AG04450 (cell line): ENCODE results near the gene PER2. TPM values are rescaled to one million over a fixed set of nuclear protein-coding genes. Genes with fewer than 3 reads are reported as not detected.

ENCODE experiments used
- CTCF ChIA-PET: fragments of 300-600, 350-600 bp; formaldehyde crosslinking; extraction: SDS; loops from one replicate; lab custom pipeline; 2022; ENCODE audit warnings: antibody characterized with exemption, inconsistent platforms; lab: Charles Lee
- POLR2A ChIA-PET: fragments of 350-600 bp; formaldehyde crosslinking; extraction: SDS; loops from one replicate; lab custom pipeline; 2021; ENCODE audit warnings: antibody characterized with exemption, inconsistent platforms; lab: Yijun Ruan, JAX
- DNase-seq: peaks from one replicate; pipeline ENCODE4 v3.0.0-alpha.2; 2011; ENCODE audit warnings: low read depth, low spot score
- H3K27ac ChIP-seq: one replicate; pipeline ENCODE4 v1.5.1; 2012; ENCODE audit warnings: low read depth, low read length, control low read depth
- H3K27me3 ChIP-seq: one replicate; pipeline ENCODE4 v1.6.0; 2012; ENCODE audit warnings: low read length; ENCODE audit not compliant: control insufficient read depth, insufficient read depth
- H3K4me3 ChIP-seq: 2 replicates; pipeline ENCODE4 v1.5.1; 2011; ENCODE audit warnings: mild to moderate bottlenecking, low read depth, low read length, control low read depth
- H3K9me3 ChIP-seq: 2 replicates; pipeline ENCODE4 v1.5.1; 2012; ENCODE audit warnings: low read length; ENCODE audit not compliant: control insufficient read depth, insufficient read depth
- CTCF ChIP-seq: IDR thresholded peaks from 2 replicates; pipeline ENCODE4 v1.5.1; 2011; ENCODE audit warnings: low read depth, low read length, control low read depth, inconsistent platforms
- polyA plus RNA-seq: library from polyadenylated mRNA; depleted of rRNA; stranded (reverse); fragments of >200 nt; gene quantifications from 2 replicates; pipeline ENCODE4 v1.2.3, GENCODE V29; 2011

Gene PER2
- polyA plus RNA-seq, 1 experiment: 1.9 TPM

- no peak overlapping the region for H3K4me3 ChIP-seq
- POLR2A ChIA-PET: no interaction called here
Measured at GRCh38 chr2:238265605-238266004, 22.8 kb downstream of the PER2 start.

GRCh38 chr2:238264072-238264460 lies 24.3 kb downstream of the PER2 start:
- no peak for TF ChIP-seq CTCF

More at GRCh38 chr2:238265605-238266004, 22.8 kb downstream of the PER2 start:
- no peak for TF ChIP-seq CTCF
- Histone ChIP-seq H3K9me3 (no peaks in the 10 kb centered on the region), H3K27ac (no peak overlapping the region), H3K27me3 (no peaks in the 10 kb centered on the region)
- CTCF ChIA-PET: interaction anchor here (1.0 to 3.5 kb wide), 4 partner anchors 10 to 408 kb away, joined by 4 to 50 read pairs (median 10); partner anchors contain the start of gene RAMP1
- no peak for DNase-seq

GRCh38 chr2:238263204-238264071 lies 25.0 kb downstream of the PER2 start:
- H3K4me3 ChIP-seq: no peak overlapping the region
- peak; percentile 88 for DNase-seq
- no peaks in the 10 kb centered on the region for H3K27me3 ChIP-seq
- no peaks in the 10 kb centered on the region for H3K9me3 ChIP-seq
- ChIA-PET POLR2A (interaction anchor here (0.6 to 1.1 kb wide), 3 partner anchors 27 to 405 kb away, joined by 3 to 4 read pairs (median 3); partner anchors contain the start of gene SCLY), CTCF (interaction anchor here (0.6 to 3.5 kb wide), 58 partner anchors 9 to 518 kb away, joined by 3 to 50 read pairs (median 4); partner anchors contain the start of genes RAMP1 and SCLY)
- H3K27ac ChIP-seq: no peak overlapping the region
- TF ChIP-seq CTCF: peak; percentile 83

More at GRCh38 chr2:238264072-238264460, 24.3 kb downstream of the PER2 start:
- H3K27me3 ChIP-seq: no peaks in the 10 kb centered on the region
- no peak overlapping the region for H3K4me3 ChIP-seq
- H3K27ac ChIP-seq: no peak overlapping the region
- H3K9me3 ChIP-seq: no peaks in the 10 kb centered on the region
- CTCF ChIA-PET: interaction anchor here (0.5 to 3.5 kb wide), 25 partner anchors 8 to 677 kb away, joined by 3 to 50 read pairs (median 5); partner anchors contain the start of gene RAMP1
- no peak for DNase-seq
- POLR2A ChIA-PET: no interaction called here

- POLR2A ChIA-PET: interaction anchor here (0.6 to 1.1 kb wide), 3 partner anchors 26 to 404 kb away, joined by 3 to 4 read pairs (median 3); partner anchors contain the start of gene SCLY
- CTCF ChIA-PET: interaction anchor here (0.6 to 3.5 kb wide), 53 partner anchors 8 to 517 kb away, joined by 3 to 50 read pairs (median 4); partner anchors contain the start of genes RAMP1 and SCLY
- Histone ChIP-seq H3K27ac (no peak overlapping the region), H3K9me3 (no peaks in the 10 kb centered on the region), H3K27me3 (no peaks in the 10 kb centered on the region), H3K4me3 (no peak overlapping the region)
- no peak for TF ChIP-seq CTCF
- no peak for DNase-seq
Measured at GRCh38 chr2:238262496-238263122, 25.8 kb downstream of the PER2 start.
